Measurements from ENCODE around the gene REV1. TPM values are rescaled to one million over a fixed set of nuclear protein-coding genes. Genes with fewer than 3 reads are reported as not detected.
A peak's percentile ranks its signal among the peaks of the same experiment; 100 is the strongest.

The REV1 gene
- total and polyA plus RNA-seq, 9 of the 15 experiments (the other 6 are each of a cell fraction or from before 2014, with no cell fraction given) = 12.8 to 54.4 (median 29.6) TPM

DNA sequence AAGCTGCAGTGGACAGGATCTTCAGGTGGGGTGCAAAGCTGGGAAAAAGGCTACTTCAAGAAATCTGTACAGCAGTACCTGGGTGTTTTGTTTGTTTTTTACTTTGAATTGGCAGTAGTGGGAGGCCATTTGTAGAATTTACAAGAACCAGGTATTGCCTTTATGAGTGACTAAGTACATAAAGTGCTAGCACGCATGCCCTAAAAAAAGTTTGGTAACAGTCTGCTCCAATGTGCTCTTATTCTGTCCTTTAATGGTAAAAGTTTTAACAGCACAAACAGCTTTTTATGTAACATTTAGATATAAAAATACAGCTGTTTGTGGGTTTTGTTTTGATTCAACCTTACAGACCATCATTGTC lies 17.2 kb downstream of the REV1 start:
- ChIA-PET POLR2A (interaction anchor here (0.9 to 1.2 kb wide), 2 partner anchors 10 to 13 kb away, joined by 4 read pairs; no protein-coding TSS in a partner anchor), CTCF (ENCODE audit: low intra/inter-chr PET ratio) (no interaction called here)
- in situ Hi-C loops (cut with MboI) (no loop called here), intact Hi-C loops (cut with micrococcal nuclease) (no loop called here)
- Histone ChIP-seq H3K36me3 (ENCODE audit: control insufficient read depth, insufficient read depth, low read length) (peaks cover 11% of the 10 kb centered on the region; the same call in 2 of the 3 replicates), H3K27ac (ENCODE audit: extremely low read depth, low read depth, low read length) (peak overlapping the region; percentile 15; the same call in 1 of the 3 replicates), H3K9me1 (ENCODE audit: control insufficient read depth, insufficient read depth, low read length) (no peaks in the 10 kb centered on the region), H3K9ac (ENCODE audit: insufficient read depth in 1 of 2, low read depth in 2 of 2, low read length in 2 of 2) (no peak overlapping the region), H3K4me3 (no peak overlapping the region), H2AFZ (ENCODE audit: low read depth, low read length) (no peak overlapping the region), H3K4me2 (ENCODE audit: insufficient read depth, low read length) (no peak overlapping the region), H3K79me2 (ENCODE audit: control insufficient read depth, insufficient read depth, low read length) (peaks cover 97% of the 10 kb centered on the region), H3K4me1 (replicated peaks in 1 of 2; ENCODE audit: control insufficient read depth in 2 of 2, insufficient read depth in 2 of 2, low read length in 2 of 2) (peaks cover 14% of the 10 kb centered on the region in 2 experiments; a peak in 4 of 5 replicates), H3K9me3 (replicated peaks; ENCODE audit: control insufficient read depth, insufficient read depth, low read depth, low read length) (0 out of 2 replicates have a peak, but pooled peaks cover 2% of the 10 kb centered on the region), H3K27me3 (ENCODE audit: control insufficient read depth in 2 of 2, insufficient read depth in 2 of 2, low read length in 2 of 2) (no peaks in the 10 kb centered on the region), H4K20me1 (replicated peaks; ENCODE audit: control insufficient read depth, insufficient read depth, low read length) (peaks cover 10% of the 10 kb centered on the region; the same call in 1 of the 2 replicates)
- BruUV-seq (replicated peaks) = no TSS peak
- DNase-seq (ENCODE audit: extremely low read depth in 1 of 4, low spot score in 3 of 4) (no peak), FAIRE-seq (no peak), ATAC-seq (peak; percentile 27)
- WGBS (ENCODE audit: insufficient coverage, low coverage, missing lambda C conversion rate) = 100% methylated on average over 1 of the region's 1 CpG
- TF ChIP-seq SOX6 (IDR thresholded peaks at IDR 0.05) = no peak
- TF ChIP-seq HIVEP1 (CRISPR knock-in tag; IDR thresholded peaks at IDR 0.05) = no peak
- TF ChIP-seq BDP1 (IDR thresholded peaks at IDR 0.05; ENCODE audit: insufficient read depth, insufficient read length) = no peak
- no peak for TF ChIP-seq CBFA2T3 (IDR thresholded peaks at IDR 0.05)
- TF ChIP-seq, protein P1, sequence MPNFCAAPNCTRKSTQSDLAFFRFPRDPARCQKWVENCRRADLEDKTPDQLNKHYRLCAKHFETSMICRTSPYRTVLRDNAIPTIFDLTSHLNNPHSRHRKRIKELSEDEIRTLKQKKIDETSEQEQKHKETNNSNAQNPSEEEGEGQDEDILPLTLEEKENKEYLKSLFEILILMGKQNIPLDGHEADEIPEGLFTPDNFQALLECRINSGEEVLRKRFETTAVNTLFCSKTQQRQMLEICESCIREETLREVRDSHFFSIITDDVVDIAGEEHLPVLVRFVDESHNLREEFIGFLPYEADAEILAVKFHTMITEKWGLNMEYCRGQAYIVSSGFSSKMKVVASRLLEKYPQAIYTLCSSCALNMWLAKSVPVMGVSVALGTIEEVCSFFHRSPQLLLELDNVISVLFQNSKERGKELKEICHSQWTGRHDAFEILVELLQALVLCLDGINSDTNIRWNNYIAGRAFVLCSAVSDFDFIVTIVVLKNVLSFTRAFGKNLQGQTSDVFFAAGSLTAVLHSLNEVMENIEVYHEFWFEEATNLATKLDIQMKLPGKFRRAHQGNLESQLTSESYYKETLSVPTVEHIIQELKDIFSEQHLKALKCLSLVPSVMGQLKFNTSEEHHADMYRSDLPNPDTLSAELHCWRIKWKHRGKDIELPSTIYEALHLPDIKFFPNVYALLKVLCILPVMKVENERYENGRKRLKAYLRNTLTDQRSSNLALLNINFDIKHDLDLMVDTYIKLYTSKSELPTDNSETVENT (CRISPR knock-in tag; IDR thresholded peaks at IDR 0.05) = no peak
- TF ChIP-seq NEUROD1 (IDR thresholded peaks at IDR 0.05; ENCODE audit: borderline replicate concordance, low read depth, low read length, partially characterized antibody) = no peak
- no peak for TF ChIP-seq ERF (CRISPR knock-in tag; IDR thresholded peaks at IDR 0.05)
- TF ChIP-seq KAT8 (IDR thresholded peaks at IDR 0.05; ENCODE audit: low read depth) = no peak
- TF ChIP-seq, protein P2, sequence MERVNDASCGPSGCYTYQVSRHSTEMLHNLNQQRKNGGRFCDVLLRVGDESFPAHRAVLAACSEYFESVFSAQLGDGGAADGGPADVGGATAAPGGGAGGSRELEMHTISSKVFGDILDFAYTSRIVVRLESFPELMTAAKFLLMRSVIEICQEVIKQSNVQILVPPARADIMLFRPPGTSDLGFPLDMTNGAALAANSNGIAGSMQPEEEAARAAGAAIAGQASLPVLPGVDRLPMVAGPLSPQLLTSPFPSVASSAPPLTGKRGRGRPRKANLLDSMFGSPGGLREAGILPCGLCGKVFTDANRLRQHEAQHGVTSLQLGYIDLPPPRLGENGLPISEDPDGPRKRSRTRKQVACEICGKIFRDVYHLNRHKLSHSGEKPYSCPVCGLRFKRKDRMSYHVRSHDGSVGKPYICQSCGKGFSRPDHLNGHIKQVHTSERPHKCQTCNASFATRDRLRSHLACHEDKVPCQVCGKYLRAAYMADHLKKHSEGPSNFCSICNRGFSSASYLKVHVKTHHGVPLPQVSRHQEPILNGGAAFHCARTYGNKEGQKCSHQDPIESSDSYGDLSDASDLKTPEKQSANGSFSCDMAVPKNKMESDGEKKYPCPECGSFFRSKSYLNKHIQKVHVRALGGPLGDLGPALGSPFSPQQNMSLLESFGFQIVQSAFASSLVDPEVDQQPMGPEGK (CRISPR knock-in tag; IDR thresholded peaks at IDR 0.05; ENCODE audit: borderline replicate concordance) = no peak
- no peak for TF ChIP-seq GATAD2A (IDR thresholded peaks at IDR 0.05)
- no peak for TF ChIP-seq RBM39 (optimal IDR thresholded peaks at IDR 0.05; ENCODE audit: low read depth, low read length)
- TF ChIP-seq, protein P3, sequence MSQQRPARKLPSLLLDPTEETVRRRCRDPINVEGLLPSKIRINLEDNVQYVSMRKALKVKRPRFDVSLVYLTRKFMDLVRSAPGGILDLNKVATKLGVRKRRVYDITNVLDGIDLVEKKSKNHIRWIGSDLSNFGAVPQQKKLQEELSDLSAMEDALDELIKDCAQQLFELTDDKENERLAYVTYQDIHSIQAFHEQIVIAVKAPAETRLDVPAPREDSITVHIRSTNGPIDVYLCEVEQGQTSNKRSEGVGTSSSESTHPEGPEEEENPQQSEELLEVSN (IDR thresholded peaks at IDR 0.05; ENCODE audit: borderline replicate concordance in 1 of 2, extremely low read depth in 1 of 2, insufficient read depth in 1 of 2, insufficient read length in 1 of 2, low read depth in 1 of 2, low read length in 1 of 2, poor library complexity in 1 of 2, severe bottlenecking in 1 of 2) = no peak
- TF ChIP-seq HNRNPL (IDR thresholded peaks at IDR 0.05; ENCODE audit: low read depth, low read length) = no peak
